NCI-H526 (cell line): ENCODE data around the gene RAD23B.

Experiments
- DNase-seq, 2 experiments: peaks; one replicate each; lab custom pipeline; 2025; lab: John Stamatoyannopoulos, UW

The RAD23B gene

DNA sequence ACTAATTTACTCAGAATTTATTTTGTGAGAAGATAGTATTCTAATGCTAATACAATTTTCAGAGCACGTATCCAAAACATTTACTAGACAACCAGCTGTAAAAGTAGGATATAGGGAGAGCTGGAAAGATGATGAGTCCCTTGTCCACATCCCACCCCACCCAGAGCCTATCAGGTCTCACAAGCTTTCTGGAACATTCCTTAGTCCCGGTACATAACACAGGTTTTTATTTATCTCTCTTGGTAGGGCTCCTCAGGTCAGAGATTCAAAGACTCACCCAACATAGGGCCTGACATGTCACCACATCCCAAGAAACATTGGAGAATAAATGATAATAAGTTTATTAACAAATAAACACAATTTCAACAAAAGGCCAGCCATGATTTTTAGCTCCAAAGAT is 13.8 kb upstream of the RAD23B start:
- DNase-seq = no peak

DNA sequence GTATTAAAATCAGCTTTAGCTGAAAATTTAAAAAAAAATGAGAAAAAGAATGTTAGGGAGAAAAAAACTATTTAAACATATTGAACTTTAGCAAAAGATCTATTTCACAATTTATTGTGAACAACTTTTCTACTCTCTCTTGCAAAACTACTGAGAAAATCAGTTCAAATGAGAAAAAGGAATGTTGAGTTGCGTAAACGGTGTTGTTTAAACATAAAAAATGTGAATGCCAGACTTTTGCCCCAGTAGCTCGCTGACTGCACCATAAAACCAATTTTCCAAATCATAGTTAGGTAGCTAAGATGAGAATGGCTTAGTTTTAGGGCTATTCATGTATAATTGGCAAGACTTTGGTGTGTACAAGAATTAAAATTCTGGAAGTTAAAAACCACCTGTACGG is 13.4 kb upstream of the RAD23B start:
- no peak for DNase-seq

DNA sequence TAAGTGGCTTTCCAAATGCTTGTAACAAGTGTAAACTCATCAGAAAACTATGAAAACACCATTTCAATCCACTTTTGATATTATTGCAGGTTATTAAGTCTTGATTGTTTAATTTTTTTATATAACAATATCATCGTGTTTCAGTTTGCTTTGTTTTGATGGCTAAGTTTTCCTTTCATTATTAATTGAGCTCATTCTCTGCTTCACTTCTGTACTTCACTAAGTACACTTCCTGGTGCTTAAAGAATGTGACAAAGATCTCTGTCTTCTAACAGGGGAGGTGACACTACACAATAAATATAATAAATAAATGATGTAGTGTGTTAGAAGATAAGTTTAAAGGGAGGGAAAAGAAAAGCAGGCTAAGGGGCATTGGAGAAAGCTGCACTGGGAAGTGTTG is 13.0 kb upstream of the RAD23B start:
- no peak for DNase-seq

DNA sequence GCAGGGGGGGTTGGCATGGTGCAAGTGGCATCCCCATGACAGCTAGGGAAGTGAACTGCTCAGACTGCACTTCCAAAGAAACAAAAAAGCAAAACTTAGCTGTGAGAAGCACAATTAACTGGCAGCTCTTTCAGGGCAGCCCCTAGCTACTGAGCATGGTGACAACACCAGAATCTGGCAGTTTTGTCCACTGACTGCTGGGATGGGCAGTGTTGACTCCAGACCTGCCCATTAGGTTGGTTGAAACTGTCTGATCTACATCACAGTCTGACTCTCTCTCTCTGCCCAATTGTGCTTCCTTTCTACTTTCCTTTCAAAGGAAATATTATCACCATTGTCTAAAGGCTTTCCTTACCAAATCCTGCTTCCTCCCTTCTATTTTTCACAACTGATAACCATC is 12.5 kb upstream of the RAD23B start:
- DNase-seq = no peak

DNA sequence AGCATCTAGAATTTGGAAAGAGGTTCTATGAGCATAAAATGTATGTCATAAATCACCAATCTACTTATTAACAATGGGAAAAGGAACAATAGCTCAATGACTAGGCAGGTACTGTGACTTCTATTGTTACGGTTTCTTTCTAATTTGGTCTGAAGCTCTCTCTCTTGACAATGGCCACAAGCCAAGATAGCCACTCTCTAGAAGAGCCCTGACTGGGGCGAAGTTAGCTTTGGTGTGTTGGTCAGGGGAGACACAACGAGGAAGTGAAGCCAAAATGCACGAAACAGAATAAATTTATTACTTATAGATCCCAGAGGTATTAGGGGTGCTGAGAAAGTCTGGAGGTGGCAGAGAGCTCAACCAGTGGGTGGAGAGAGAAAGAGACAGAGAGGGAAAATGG is 9.4 kb upstream of the RAD23B start:
- DNase-seq = no peak

DNA sequence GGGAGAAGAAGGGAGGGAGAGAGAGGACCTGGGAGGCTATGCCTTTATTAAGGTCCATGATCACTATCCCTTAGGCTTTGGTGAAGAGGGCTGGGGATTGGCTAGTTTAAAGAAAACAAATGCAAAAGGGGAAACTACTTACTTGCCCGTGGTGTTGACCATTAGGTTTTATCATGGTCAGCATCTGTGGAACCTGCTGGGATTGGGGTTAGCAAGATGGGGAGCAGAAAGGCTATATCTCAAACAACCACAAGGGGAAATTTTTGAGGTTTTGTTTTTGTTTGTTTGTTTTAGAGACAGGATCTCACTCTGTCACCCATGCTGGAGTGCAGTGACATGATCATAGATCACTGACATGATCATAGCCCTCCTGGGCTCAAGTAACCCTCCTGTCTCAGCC is 9.0 kb upstream of the RAD23B start:
- DNase-seq = no peak

DNA sequence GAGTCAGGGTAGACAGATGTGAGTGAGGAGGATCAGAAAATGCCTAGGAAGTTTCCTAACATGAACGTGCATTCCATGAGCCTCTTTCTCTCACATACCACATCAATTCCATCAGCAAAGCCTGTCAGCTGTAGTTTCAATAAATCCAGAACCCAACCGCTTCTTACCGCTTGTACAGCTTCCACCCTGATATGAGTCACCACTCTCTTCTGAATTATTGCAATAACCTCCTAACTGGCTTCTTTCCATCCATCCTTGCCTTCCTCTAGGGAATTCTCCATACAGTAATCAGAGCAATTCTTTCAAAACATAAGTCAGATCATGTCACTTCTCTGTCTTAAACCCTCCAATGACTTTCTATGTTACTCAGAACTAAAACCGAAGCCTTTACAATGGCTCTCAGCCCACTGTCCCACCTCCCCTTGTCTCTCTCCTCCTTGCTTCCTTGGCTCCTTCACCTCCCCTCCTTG is 8.1 kb upstream of the RAD23B start:
- no peak for DNase-seq

DNA sequence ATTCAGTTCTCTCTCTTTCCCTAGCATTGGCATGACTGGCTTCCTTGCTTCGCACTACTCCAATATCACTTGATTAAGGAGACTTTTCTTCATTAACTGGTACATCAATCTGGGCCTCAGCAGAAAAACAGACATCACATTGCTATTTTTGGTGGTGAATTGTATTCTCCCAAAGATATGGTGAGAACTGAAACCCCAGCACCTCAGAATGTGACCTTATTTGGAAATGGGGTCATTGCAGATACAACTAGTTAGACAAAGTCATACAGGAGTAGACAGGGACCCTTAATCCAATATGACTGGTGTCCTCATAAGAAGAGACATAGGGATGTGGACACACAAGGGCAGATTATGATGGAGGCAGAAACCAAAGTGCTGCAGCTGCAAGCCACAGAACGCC is 7.5 kb upstream of the RAD23B start:
- DNase-seq = no peak

DNA sequence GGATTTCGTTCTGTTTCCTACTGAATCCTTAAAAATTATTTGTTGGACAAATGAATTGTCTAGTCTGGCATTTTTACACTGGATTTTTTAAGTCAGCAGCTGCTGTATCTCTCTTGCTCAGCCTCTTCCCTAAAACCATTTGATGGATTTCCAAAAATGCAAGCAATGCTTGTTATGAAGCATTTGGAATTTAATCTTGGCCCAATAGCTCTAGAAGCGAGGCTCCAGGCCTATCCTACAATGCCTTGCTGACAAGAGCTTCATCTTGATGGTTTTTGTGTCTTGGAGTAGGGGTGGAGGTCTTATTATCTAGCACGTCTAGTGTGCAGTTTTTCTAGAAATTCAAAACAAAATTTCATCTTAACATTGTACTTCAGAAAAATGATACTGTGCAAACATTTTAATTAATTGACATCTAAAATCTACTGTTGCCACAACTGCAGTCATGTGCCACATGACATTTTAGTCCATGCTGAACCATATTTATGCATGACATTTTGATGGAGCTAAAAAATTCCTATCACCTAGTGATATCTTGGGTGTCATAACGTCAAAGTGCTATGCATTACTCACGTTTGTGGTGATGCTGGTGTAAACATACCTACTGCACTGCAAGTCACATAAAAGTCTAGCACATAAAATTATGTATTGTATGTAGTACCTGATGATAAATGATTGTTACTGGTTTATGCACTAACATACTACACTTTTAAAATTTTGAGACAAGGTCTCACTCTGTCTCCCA is 5.9 kb upstream of the RAD23B start:
- DNase-seq = no peak

DNA sequence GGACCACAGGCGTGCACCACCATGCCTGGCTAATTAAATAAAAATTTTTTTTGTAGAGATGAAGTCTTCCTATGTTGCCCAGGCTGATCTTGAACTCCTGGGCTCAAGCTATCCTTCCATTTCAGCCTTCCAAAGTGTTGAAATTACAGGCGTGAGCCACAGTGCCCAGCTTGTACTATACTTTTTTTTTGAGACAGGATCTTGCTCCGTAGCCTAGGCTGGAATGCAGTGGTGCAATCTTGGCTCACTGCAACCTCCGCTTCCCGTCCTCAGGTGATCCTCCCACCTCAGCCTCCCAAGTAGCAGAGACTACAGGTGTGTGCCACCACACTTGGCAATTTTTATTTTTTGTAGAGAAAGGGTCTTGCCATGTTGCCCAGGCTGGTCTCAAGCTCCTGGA is 5.3 kb upstream of the RAD23B start:
- no peak for DNase-seq

DNA sequence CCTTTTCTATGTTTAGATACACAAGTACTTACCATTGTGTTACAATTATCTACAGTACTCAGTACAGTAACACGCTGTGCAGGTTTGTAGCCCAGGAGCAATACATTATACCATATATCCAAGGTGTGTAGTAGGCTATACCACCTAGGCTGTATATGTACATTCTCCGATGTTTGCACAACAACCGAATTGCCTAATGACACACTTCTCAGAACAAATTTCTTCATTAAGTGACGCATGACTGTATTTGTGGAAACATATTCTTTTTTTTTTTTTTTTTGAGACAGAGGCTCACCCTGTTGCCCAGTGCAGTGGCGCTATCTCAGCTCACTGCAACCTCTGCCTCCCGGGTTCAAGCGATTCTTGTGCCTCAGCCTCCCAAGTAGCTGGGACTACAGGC is 4.0 kb upstream of the RAD23B start:
- DNase-seq = no peak

DNA sequence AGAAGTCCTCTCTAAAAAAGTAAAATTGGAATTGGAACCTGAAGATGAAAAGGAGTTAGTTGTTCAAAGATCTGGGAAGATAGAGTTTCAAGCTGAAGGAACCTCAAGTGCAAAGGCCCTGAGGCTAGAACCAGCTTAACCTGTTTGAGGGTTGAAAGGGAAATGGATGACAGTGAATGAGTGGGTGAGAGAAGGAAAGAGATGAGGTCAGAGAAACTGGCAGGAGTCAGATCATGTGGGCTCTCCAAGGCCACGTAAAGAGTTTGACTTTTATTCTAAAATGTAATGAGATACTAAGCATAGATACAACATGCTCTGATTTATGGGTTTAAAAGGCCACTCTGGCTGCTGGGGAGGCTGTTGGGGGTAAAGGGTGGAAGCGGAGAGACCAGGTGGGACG is 2.5 kb upstream of the RAD23B start:
- no peak for DNase-seq

DNA sequence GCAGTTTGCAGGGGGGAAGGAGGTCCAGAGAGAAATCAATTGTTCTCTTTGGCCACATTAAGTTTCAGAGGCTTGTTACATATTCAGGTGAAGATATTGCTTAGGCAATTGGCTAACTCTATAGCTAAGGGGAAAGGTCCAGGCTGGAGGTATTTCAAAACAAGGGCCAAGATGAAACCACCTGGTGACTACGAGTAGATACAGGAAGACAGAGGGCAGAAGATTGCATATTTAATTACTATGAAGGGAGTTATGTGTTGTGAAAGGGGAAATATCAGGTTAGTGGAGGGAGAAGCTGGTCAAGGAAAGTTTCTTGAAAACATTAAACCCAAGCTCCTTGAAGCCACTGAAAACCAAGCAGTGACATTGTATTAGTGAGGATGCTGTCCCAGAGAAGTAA is 1.9 kb upstream of the RAD23B start:
- no peak for DNase-seq

DNA sequence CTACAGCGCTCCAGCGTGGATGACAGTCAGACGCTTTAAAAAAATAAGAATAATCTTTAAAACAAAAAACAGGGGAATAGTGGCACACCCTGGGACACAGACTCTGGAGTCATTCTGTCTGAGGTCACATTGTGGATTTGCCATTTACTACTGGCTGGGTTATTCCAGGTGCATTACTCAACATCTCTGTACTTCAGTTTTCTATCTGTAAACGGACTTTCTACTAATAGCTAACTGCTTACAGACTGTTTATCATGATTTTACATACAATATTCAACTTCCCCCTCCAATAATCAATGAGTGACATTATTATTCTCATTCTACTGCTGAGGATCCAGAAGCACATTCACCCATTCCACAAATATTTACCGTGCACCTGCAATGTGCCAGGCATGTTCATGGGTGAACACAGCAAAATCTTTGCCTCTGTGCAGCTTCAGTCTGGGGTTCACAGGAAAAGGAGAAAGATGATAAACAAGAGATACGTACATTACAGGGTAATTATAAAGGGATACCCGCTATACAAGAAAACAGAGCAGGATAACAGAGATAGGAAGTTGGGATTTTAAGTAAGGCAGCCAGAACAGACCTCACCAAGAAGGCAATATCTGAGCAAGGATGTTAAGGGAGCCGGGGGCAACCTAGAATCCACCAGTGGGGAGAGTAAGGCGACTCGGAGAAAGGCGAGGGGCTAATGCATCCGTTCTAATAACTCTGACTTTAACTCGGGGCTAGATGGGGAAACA is 984 bp upstream of the RAD23B start:
- DNase-seq = no peak

DNA sequence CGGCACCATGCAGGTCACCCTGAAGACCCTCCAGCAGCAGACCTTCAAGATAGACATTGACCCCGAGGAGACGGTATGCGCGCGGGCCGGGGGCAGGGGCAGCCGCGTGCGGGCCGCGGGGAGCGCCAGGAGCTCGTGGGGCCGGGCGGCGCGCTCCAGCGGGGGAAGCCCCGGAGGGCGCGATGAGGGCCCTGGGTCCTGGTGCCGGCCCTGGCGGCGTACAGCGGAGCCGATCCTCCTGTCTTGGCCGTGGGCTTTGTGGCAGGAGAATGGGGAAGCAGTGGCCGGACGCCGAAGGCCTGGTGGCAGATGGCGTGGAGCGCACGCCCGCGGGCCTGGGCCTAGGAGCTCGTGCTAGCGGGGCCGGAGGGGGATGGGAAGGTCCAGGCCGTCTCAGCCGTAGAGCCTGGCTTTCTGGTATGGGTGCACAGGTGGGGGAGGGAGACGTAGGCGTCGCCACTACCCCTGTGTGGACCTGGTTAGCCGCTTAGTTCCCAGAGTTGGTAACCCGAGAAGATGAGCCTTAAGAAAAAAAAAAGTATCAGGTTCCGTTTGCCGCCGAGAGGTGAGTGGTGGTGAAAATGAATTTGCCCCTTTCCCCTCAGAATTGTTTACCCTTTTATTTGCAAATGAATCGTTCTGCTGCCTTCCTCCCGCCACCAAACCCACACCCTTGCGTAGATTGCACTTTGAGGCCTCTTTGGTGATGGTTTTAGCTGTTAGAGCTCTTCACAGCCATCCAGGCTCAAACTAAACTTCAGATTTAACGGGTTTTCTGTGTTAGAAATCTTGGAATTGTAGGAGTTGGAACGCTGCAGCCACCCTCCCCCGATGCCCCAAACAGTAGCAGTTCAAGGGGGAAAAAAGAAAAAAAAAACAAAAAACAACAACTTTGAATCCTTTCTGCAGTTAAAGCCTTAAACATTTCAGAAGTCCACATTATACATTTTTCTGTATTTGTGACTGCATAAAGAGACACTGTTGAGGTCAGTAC is 841 bp downstream of the RAD23B start:
- DNase-seq = peak; percentile 69 to 82

DNA sequence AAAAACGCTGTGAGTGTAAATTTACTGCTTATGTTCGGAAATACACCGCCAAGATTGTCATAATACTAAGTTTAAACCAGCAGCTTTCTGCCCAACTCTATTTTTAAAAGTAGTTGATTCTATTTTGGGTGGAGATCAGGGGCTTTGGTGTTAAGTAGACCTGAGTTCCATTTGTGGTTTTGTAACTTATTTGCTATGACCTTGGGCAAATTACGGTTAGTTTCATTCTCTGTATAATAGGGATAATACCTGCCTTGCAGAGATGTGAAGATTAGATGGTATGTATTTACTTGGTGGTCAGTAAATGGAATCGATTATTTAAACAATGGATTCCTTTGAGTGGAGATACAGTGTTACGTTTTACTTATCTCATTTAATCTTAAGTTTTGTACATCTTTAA is 1.6 kb downstream of the RAD23B start:
- DNase-seq = no peak

DNA sequence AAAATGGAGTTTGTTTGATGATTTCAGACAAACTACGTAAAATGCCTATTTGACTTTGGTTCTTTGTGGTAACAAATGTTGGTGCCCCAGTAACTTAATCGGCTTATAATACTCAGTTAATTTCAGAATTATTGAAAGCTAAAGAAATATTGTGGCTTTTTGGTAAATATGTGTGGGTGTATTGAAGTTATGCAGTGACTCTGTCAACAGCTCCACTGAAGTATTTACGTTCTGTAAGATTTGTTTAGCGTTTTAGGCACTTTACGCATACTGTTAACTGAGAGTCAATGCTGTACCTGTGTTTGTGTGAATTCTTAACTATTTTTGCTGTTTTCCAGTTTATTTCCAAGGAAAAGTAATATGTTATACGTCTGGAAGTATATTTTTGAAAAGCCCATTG is 2.2 kb downstream of the RAD23B start:
- DNase-seq = no peak

DNA sequence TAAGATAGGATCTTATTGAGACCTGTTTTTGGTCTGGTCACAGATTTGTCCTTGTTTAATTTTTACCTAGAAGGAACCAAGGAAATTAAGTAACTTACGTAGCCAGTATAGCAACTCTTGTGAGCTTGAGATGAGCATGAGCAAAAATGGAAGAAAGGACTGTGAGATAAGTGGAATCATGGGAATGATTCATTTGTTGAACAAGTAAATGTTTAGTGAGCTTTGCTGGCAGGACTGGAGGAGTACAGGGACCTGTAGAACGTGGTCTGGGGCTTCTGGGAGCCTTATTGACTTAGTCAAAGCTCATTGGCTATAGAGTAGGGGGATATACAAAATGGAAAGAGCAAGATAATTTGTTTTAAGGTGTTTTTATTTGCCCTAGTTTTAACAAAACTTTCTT is 3.0 kb downstream of the RAD23B start:
- peak in 1 of 2 experiments; percentile 25 for DNase-seq

DNA sequence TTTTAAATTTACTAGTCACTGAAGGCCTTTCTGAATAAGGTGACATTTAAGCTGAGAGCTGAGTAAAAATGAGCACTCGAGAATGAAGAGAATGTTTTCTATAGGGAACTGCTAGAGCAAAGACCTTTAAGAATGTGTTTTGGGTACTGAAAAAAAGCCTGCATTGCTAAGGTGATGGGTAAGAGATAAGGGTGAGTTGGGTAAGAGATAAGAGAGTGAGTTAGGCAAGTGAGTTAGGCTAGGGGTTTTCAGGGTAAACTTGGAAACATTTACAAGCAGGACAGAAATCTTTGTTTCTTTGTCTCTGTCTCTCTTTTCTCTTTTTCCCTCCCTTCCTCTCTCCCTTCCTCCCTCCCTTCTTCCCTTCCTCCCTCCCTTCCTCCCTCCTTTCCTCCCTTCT is 5.6 kb downstream of the RAD23B start:
- DNase-seq = no peak

DNA sequence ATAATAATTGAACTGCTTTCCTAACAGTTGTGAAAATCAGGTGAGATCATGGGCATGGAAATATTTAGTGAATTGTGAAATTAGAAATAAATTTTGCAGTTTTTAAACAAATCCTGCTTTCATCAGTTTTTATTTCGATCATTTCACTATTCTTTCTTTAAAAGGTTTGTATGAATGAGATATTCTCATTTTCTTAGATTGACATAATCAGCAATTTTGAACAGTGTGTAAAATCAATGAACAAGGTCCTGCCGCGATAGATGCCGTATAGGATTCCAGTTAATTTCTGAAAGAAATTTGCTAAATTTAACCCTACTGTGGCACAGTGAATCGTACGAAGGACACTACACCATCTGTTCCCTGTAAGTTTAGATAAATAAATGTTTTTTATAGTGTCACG is 7.5 kb downstream of the RAD23B start:
- DNase-seq = no peak

DNA sequence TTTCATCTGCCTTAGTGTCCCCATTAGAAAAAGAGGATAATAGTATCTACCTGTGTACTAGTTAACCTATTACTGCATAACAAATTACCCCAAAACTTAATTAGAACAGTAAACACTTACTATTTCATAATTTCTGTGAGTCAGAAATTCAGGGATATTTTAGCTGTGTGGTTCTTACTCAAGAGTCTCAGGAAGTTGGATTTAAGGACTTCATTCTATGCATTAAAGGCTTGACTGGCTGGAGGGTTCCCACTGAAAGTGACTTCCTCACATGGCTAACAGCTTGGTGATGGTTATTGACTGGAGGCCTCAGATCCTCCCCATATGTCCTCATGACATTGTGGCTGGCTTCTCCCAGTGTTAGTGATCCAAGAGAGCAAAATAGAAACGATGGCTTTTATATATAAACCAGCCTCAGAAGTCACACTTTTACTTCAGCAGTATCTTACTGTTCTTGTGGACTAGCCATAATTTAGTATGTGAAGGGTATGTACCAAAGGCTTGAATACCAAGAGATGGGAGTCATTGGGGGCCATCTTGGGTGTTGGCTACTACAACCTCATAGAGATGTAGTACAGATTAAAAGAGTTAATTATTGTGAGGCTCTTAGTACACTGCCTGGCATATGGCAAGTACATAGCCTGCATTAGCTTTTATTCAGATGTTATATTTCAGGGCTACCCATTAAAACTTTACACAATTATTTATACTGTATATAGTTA is 9.9 kb downstream of the RAD23B start:
- DNase-seq = no peak

DNA sequence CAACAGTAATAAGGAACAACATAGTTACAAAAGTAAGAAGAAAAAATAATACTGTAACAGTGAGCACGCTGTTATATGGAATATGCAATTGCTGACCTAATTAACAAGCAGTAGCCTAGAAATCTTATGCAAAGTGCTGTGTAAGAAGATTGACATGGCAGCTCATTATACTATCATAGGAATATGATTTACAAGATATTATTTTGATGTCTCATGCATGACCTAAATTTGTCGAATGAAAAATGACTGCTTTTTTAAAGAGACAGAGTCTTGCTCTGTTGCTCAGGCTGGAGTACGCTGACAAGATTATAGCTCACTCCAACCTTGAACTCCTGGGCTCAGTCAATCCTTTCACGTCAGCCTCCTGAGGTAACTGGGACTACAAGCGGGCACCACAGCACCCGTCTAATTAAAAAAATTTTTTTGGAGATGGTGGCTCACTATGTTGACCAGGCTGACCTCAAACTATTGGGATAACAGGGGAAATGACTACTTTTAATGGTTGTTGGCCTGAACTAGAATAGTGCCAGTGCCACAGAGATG is 10.5 kb downstream of the RAD23B start:
- no peak for DNase-seq
